A549 (cell line): ENCODE measurements around the gene CDR2. TPM values are rescaled to one million over a fixed set of nuclear protein-coding genes. Genes with fewer than 3 reads are reported as not detected.

ENCODE experiments used
- BCL3 ChIP-seq: fragments of >200 bp; sonication (Bioruptor Twin); formaldehyde crosslinking; IDR thresholded peaks from 3 replicates; pipeline ENCODE4 v1.6.1; 2016
- BHLHE40 ChIP-seq: IDR thresholded peaks from 2 replicates; pipeline ENCODE4 v1.6.1; 2012; ENCODE audit warnings: low read depth, low read length, inconsistent platforms
- CBX2 ChIP-seq: fragments of 200-600 bp; sonication (generic); IDR thresholded peaks from 2 replicates; pipeline ENCODE4 v1.6.1; 2016; ENCODE audit warnings: low read depth, mild to moderate bottlenecking, borderline replicate concordance
- CBX8 ChIP-seq: fragments of 200-600 bp; sonication (generic); IDR thresholded peaks from 2 replicates; pipeline ENCODE4 v1.6.1; 2016
- CHD4 ChIP-seq: fragments of 200-600 bp; sonication (generic); IDR thresholded peaks from 2 replicates; pipeline ENCODE4 v1.6.1; 2016; ENCODE audit warnings: antibody characterized with exemption, mild to moderate bottlenecking, borderline replicate concordance
- E2F6 ChIP-seq: IDR thresholded peaks from 2 replicates; pipeline ENCODE4 v1.6.1; 2012; ENCODE audit warnings: low read depth, borderline replicate concordance
- EHF ChIP-seq: fragments of 250-450 bp; sonication (Bioruptor Pico); IDR thresholded peaks from 2 replicates; pipeline ENCODE4 v1.5.0; 2020; ENCODE audit warnings: mild to moderate bottlenecking
- ELK1 ChIP-seq: fragments of 150-350 bp; IDR thresholded peaks from 2 replicates; pipeline ENCODE4 v1.6.1; 2014; ENCODE audit warnings: low read depth, mild to moderate bottlenecking, low read length
- ESRRA ChIP-seq: fragments of 150-350 bp; IDR thresholded peaks from 2 replicates; pipeline ENCODE4 v1.6.1; 2014; ENCODE audit warnings: mild to moderate bottlenecking, low read length, borderline replicate concordance
- FOSB ChIP-seq: fragments of 250-450 bp; sonication (Bioruptor Pico); IDR thresholded peaks from 2 replicates; pipeline ENCODE4 v1.5.0; 2020; ENCODE audit warnings: mild to moderate bottlenecking, moderate library complexity
- FOXS1 ChIP-seq: fragments of 250-450 bp; sonication (Bioruptor Pico); IDR thresholded peaks from 2 replicates; pipeline ENCODE4 v1.5.0; 2020; ENCODE audit warnings: mild to moderate bottlenecking, moderate library complexity
- HDAC2 ChIP-seq: fragments of 200-600 bp; sonication (generic); IDR thresholded peaks from 2 replicates; pipeline ENCODE4 v1.6.1; 2016
- HES2 ChIP-seq: fragments of >200 bp; sonication (Bioruptor Twin); formaldehyde crosslinking; IDR thresholded peaks from 2 replicates; pipeline ENCODE4 v1.6.1; 2016
- HEYL ChIP-seq: fragments of 250-450 bp; sonication (Bioruptor Pico); IDR thresholded peaks from 2 replicates; pipeline ENCODE4 v1.8.0; 2021; ENCODE audit warnings: mild to moderate bottlenecking, moderate library complexity
- HMGXB4 ChIP-seq: fragments of 250-450 bp; sonication (Bioruptor Pico); IDR thresholded peaks from 2 replicates; pipeline ENCODE4 v1.5.0; 2021; ENCODE audit warnings: mild to moderate bottlenecking, moderate library complexity, borderline replicate concordance
- HOXA7 ChIP-seq: fragments of 250-450 bp; sonication (Bioruptor Pico); IDR thresholded peaks from 2 replicates; pipeline ENCODE4 v1.5.0; 2020; ENCODE audit warnings: mild to moderate bottlenecking, moderate library complexity
- JUNB ChIP-seq: fragments of >200 bp; sonication (Bioruptor Twin); formaldehyde crosslinking; IDR thresholded peaks from 2 replicates; pipeline ENCODE4 v1.6.1; 2016
- KDM1A ChIP-seq: fragments of 200-600 bp; sonication (generic); IDR thresholded peaks from 2 replicates; pipeline ENCODE4 v1.6.1; 2016; ENCODE audit warnings: low read depth, mild to moderate bottlenecking
- MYC ChIP-seq: IDR thresholded peaks from 2 replicates; pipeline ENCODE4 v1.6.1; 2012; ENCODE audit warnings: mild to moderate bottlenecking, inconsistent platforms, low read length, improper control_type of control experiment, borderline replicate concordance
- NFE2L2 ChIP-seq: fragments of 150-350 bp; conservative IDR thresholded peaks from 2 replicates; pipeline ENCODE4 v1.6.1; 2014; ENCODE audit warnings: low read length
- NPAS2 ChIP-seq: fragments of 250-450 bp; sonication (Bioruptor Pico); IDR thresholded peaks from 2 replicates; pipeline ENCODE4 v1.8.0; 2022; ENCODE audit warnings: mild to moderate bottlenecking, moderate library complexity, borderline replicate concordance
- PBX3 ChIP-seq: IDR thresholded peaks from 2 replicates; pipeline ENCODE4 v1.6.1; 2012
- PHF8 ChIP-seq: fragments of 200-600 bp; sonication (generic); IDR thresholded peaks from 2 replicates; pipeline ENCODE4 v1.6.1; 2016; ENCODE audit warnings: low read depth, mild to moderate bottlenecking, antibody characterized with exemption, moderate library complexity, borderline replicate concordance
- POLR2AphosphoS2 ChIP-seq: conservative IDR thresholded peaks from 2 replicates; pipeline ENCODE4 v1.6.1; 2012; ENCODE audit warnings: low read length, improper control_type of control experiment, inconsistent platforms
- RARB ChIP-seq: fragments of 250-450 bp; sonication (Bioruptor Pico); IDR thresholded peaks from 2 replicates; pipeline ENCODE4 v1.8.0; 2021; ENCODE audit warnings: mild to moderate bottlenecking, moderate library complexity
- RCOR1 ChIP-seq: fragments of 150-350 bp; IDR thresholded peaks from 2 replicates; pipeline ENCODE4 v1.6.1; 2014; ENCODE audit warnings: antibody characterized with exemption, low read length, low read depth
- REST ChIP-seq: fragments of 200-600 bp; sonication (generic); IDR thresholded peaks from 2 replicates; pipeline ENCODE4 v1.6.1; 2016; ENCODE audit warnings: antibody characterized with exemption, mild to moderate bottlenecking, moderate library complexity
- RFX5 ChIP-seq: fragments of 450-650 bp; IDR thresholded peaks from 2 replicates; pipeline ENCODE4 v1.7.1; 2014; ENCODE audit warnings: antibody characterized with exemption, mild to moderate bottlenecking, moderate library complexity
- SREBF2 ChIP-seq: fragments of 450-650 bp; IDR thresholded peaks from 2 replicates; pipeline ENCODE4 v1.6.1; 2014; ENCODE audit warnings: mild to moderate bottlenecking, moderate library complexity
- TFCP2L1 ChIP-seq: fragments of 250-450 bp; sonication (Bioruptor Pico); IDR thresholded peaks from 2 replicates; pipeline ENCODE4 v1.5.0; 2021; ENCODE audit warnings: mild to moderate bottlenecking
- ZC3H11A ChIP-seq: fragments of 450-650 bp; IDR thresholded peaks from 2 replicates; pipeline ENCODE4 v1.6.1; 2014; ENCODE audit warnings: antibody characterized with exemption, mild to moderate bottlenecking
- ZFP36 ChIP-seq: fragments of 450-650 bp; IDR thresholded peaks from 2 replicates; pipeline ENCODE4 v1.6.1; 2014; ENCODE audit warnings: borderline replicate concordance; ENCODE audit not compliant: partially characterized antibody
- ZNF302 ChIP-seq: fragments of 250-450 bp; sonication (Bioruptor Pico); IDR thresholded peaks from 2 replicates; pipeline ENCODE4 v1.9.0; 2021; ENCODE audit warnings: inconsistent platforms, mild to moderate bottlenecking, moderate library complexity
- polyA plus RNA-seq, 4 experiments: library from polyadenylated mRNA; depleted of rRNA in 3 of 4; stranded (reverse); fragments of >200 nt; fragmentation: RNase III in 1 of 4; extraction: RNeasy Plus Mini Kit Qiagen cat#74134 plus additional on column Dnase treatment in 1 of 4; gene quantifications; 2 replicates in 3 of 4; 3 replicates in 1 of 4; pipeline ENCODE4 v1.2.3, GENCODE V29; 2011 to 2017

Gene CDR2
- polyA plus RNA-seq, 2 of the 4 experiments (the other 2 are of a cell fraction) = 29.3 to 44.3 TPM

GRCh38 chr16:22297871-22298733 lies 76.3 kb downstream of the CDR2 start (continued):
- TF ChIP-seq REST = no peak
- TF ChIP-seq TFCP2L1 (CRISPR knock-in tag) = peak; percentile 98
- TF ChIP-seq POLR2AphosphoS2 = peak; percentile 100
- no peak for TF ChIP-seq HEYL (CRISPR knock-in tag)
- no peak for TF ChIP-seq BHLHE40
- TF ChIP-seq EHF (CRISPR knock-in tag) = no peak
- no peak for TF ChIP-seq RCOR1
- no peak for TF ChIP-seq FOXS1 (CRISPR knock-in tag)
- TF ChIP-seq PBX3 = peak; percentile 72; the same call in 1 of the 2 replicates
- TF ChIP-seq E2F6 = no peak; the same call in 1 of the 2 replicates
- no peak for TF ChIP-seq MYC
- TF ChIP-seq RFX5 = no peak
- TF ChIP-seq FOSB = peak; percentile 98
- no peak for TF ChIP-seq CBX2
- peak; percentile 92 for TF ChIP-seq RARB (CRISPR knock-in tag)
- TF ChIP-seq ZC3H11A = no peak
- no peak for TF ChIP-seq KDM1A
- TF ChIP-seq CBX8 = no peak
- 0 out of 3 replicates have a peak, but pooled peaks have one; percentile 43 for TF ChIP-seq BCL3
- no peak for TF ChIP-seq PHF8
- TF ChIP-seq ESRRA = no peak
- no peak for TF ChIP-seq NPAS2 (CRISPR knock-in tag)
- TF ChIP-seq ZFP36 = no peak
- peak; percentile 83 for TF ChIP-seq SREBF2
- no peak for TF ChIP-seq JUNB
- TF ChIP-seq HMGXB4 (CRISPR knock-in tag) = peak; percentile 75; the same call in 1 of the 2 replicates
- no peak for TF ChIP-seq NFE2L2
- TF ChIP-seq HES2 = no peak
- no peak for TF ChIP-seq ELK1
- no peak for TF ChIP-seq HDAC2
- no peak for TF ChIP-seq ZNF302 (CRISPR knock-in tag)
- peak; percentile 97 for TF ChIP-seq HOXA7 (CRISPR knock-in tag)
- TF ChIP-seq CHD4 = no peak
